ENCODE measurements around the gene CCNB3. TPM values are rescaled to one million over a fixed set of nuclear protein-coding genes. Genes with fewer than 3 reads are reported as not detected.

Gene CCNB3
- total RNA-seq, 1 experiment from 2014 or later: 0.40 TPM

- no peak for DNase-seq (ENCODE audit: low read depth)
These were observed 128.7 kb downstream of the CCNB3 start for GRCh38 chrX:50333308-50333707.

- no peak for DNase-seq (ENCODE audit: low read depth)
These were observed 139.4 kb downstream of the CCNB3 start for GRCh38 chrX:50343917-50344316.

GRCh38 chrX:50372966-50373365, 168.4 kb downstream of the CCNB3 start:
- no peak for DNase-seq (ENCODE audit: low read depth)

GRCh38 chrX:50375481-50376267, 171.1 kb downstream of the CCNB3 start:
- no peak for DNase-seq (ENCODE audit: low read depth)

GRCh38 chrX:50381729-50382415, 177.3 kb downstream of the CCNB3 start:
- no peak for DNase-seq (ENCODE audit: low read depth)

GRCh38 chrX:50386520-50386919, 182.0 kb downstream of the CCNB3 start:
- no peak for DNase-seq (ENCODE audit: low read depth)

GRCh38 chrX:50393902-50394301, 189.3 kb downstream of the CCNB3 start:
- no peak for DNase-seq (ENCODE audit: low read depth)

Other genes starting within 250 kb of the CCNB3 start
- not detected in 2 replicates for gene AKAP4, start 3.8 kb upstream of the CCNB3 start, total RNA-seq (2014; rRNA removed)

Data from LHCN-M2 (cell line).